RWPE1 (cell line): ENCODE measurements around the gene GLIS1.

Source experiments
- CTCF ChIA-PET: fragments of 350-600 bp; sonication (Branson Sonifier 250); formaldehyde crosslinking; extraction: SDS; loops from one replicate; lab custom pipeline; 2021; lab: Yijun Ruan, JAX
- POLR2A ChIA-PET: fragments of 400-600 bp; formaldehyde crosslinking; extraction: SDS; loops from one replicate; lab custom pipeline; 2020; ENCODE audit warnings: antibody characterized with exemption; ENCODE audit not compliant: low non-redundant PET; lab: Yijun Ruan, JAX
- DNase-seq: peaks from one replicate; pipeline ENCODE4 v3.0.0; 2012; ENCODE audit warnings: low spot score
- H3K27ac ChIP-seq: fragments of 450-650 bp; 2 replicates; pipeline ENCODE4 v1.5.1; 2017
- TF ChIP-seq, protein P1 (sequence below): fragments of 450-650 bp; conservative IDR thresholded peaks from 2 replicates; pipeline ENCODE4 v1.5.1; 2017; ENCODE audit warnings: low read depth, mild to moderate bottlenecking

The GLIS1 gene

DNA sequence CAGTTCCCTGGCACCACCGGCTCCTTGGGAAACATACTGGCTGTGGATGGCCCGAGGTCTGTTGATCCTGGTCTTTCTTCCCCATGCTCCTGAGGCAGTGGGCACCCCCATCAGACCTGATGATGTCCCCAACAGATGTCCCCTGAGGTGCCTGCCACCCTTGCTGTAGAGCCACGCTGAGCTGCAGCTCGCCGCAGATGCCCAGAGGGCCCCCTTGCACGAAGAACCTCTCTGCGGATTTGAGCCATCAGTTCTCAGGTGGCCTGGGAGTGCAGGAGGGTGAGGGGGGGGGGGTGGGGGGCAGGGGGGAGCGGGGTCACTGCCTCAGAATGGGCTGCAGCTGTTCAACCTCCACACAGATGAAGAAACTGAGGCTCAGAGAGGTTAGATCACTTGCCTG lies 60.9 kb downstream of the GLIS1 start:
- ChIA-PET POLR2A (no interaction called here), CTCF (no interaction called here)
- DNase-seq: no peak
- H3K27ac ChIP-seq: no peak overlapping the region
- TF ChIP-seq, protein P1, sequence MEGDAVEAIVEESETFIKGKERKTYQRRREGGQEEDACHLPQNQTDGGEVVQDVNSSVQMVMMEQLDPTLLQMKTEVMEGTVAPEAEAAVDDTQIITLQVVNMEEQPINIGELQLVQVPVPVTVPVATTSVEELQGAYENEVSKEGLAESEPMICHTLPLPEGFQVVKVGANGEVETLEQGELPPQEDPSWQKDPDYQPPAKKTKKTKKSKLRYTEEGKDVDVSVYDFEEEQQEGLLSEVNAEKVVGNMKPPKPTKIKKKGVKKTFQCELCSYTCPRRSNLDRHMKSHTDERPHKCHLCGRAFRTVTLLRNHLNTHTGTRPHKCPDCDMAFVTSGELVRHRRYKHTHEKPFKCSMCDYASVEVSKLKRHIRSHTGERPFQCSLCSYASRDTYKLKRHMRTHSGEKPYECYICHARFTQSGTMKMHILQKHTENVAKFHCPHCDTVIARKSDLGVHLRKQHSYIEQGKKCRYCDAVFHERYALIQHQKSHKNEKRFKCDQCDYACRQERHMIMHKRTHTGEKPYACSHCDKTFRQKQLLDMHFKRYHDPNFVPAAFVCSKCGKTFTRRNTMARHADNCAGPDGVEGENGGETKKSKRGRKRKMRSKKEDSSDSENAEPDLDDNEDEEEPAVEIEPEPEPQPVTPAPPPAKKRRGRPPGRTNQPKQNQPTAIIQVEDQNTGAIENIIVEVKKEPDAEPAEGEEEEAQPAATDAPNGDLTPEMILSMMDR: no peak

DNA sequence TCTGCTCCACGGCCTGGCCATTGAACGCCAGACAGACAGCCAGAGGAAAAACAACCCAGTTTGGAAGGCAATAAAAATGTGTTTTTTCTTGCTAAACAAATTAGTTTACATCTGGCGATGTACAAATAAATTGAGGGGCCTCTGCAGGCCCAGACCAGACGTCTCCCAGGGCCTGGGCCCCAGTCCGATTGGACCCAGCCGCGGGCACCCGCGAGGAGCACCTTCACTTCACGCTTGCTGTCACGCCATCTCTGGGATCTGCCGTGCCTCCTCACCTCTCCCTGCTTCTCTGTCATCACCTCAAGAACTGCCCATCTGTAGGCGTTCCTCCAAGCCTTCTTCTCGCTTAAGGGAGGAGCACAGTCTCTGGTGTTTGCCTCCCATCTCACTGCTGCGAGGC lies 61.5 kb downstream of the GLIS1 start:
- POLR2A ChIA-PET: no interaction called here
- CTCF ChIA-PET: no interaction called here
- no peak overlapping the region for H3K27ac ChIP-seq
- DNase-seq: no peak
- TF ChIP-seq, protein P1: no peak

DNA sequence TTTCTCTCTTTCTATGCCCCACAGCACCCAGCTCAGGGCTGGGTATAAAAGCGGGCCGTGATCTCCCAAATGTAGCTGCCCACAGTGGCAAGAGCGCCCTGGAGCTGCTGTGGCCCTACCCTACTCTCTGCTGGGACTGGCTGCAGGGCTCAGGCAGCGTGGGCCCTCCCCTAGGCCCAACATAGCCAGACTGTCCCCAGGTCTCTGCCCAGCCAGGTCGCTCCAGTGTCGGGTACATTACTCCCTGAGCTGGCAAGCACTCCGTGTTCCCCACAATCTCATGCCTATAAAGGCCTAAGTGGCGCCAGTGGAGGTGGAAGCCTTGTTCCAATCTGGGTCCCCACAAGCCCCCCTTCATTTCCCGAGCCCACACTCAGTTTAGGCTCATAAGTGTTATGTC lies 66.2 kb downstream of the GLIS1 start:
- TF ChIP-seq, protein P1: no peak
- POLR2A ChIA-PET: no interaction called here
- no peak for DNase-seq
- H3K27ac ChIP-seq: no peak overlapping the region
- CTCF ChIA-PET: interaction anchor here (0.7 kb wide), 1 partner anchor 279 kb away, joined by 5 read pairs; no protein-coding TSS in a partner anchor

DNA sequence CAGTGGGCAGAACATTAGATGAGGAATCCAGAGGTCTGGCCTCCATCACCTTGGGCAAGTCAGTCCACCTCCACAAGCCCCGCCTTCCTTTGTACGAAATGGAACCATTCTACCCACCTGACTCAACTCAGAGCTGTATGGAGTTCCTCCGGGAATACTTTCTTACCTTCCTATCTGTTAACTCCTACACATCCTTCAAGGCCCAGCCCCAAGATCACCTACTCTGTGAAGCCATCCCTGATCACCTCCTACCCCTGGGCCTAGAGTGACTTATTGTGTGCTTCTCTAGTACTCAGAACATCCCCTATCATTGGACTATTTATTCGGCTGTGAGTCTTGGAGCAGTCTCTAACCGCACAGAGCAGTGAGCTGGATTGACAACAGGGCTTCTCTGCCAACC lies 66.7 kb downstream of the GLIS1 start:
- ChIA-PET POLR2A (no interaction called here), CTCF (no interaction called here)
- no peak overlapping the region for H3K27ac ChIP-seq
- TF ChIP-seq, protein P1: no peak
- DNase-seq: no peak

DNA sequence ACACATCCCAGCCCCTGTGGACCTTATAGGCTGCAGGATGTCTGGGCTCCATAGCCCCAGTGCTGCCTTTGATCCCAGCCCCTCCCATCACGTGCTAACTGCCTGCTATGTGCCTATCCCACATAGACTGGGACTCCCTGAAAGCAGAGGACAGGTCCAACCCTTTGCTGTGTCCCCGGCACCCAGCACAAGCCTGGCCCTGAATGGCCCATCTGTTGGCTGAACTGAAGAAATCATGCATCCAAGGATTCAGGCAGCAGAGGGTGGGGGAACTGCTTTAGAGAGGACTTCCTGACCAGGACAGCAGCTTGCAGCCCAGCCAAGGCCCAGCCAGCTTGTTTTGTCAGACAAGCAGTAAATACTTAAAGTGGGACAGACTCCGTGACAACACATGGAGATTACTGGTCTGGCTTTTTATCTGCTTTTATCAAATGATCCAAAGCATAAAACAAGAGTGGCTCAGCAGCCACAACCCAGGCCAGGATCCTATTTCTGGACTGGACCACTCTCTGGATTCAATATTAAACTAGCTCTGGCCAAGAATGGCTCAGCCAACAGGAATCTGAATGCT lies 69.3 kb downstream of the GLIS1 start:
- H3K27ac ChIP-seq: no peak overlapping the region
- TF ChIP-seq, protein P1: no peak
- no peak for DNase-seq
- CTCF ChIA-PET: interaction anchor here (0.6 kb wide), 1 partner anchor 83 kb away, joined by 3 read pairs; no protein-coding TSS in a partner anchor
- POLR2A ChIA-PET: no interaction called here

DNA sequence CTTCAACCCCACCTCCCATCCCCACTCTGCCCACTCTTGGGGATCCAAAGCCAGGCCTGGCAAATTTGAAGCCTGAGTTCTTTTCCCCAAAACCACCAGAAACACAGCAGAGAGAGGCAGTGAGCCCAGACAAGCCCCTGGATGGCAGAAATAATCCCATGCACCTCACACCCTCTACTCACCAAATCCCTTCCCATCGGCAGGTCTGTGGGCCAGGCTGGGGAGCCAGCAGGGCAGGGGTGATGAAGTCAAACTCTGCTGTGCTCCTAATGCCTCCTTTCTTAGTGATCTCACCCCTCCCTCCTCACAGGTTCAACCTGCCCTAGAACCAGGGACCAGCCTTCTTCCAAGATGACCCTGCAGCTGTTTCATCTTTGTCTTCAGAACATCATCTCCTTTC lies 72.4 kb downstream of the GLIS1 start:
- CTCF ChIA-PET: interaction anchor here (0.5 kb wide), 1 partner anchor 183 kb away, joined by 5 read pairs; no protein-coding TSS in a partner anchor
- TF ChIP-seq, protein P1: no peak
- no peak overlapping the region for H3K27ac ChIP-seq
- no peak for DNase-seq
- POLR2A ChIA-PET: no interaction called here

DNA sequence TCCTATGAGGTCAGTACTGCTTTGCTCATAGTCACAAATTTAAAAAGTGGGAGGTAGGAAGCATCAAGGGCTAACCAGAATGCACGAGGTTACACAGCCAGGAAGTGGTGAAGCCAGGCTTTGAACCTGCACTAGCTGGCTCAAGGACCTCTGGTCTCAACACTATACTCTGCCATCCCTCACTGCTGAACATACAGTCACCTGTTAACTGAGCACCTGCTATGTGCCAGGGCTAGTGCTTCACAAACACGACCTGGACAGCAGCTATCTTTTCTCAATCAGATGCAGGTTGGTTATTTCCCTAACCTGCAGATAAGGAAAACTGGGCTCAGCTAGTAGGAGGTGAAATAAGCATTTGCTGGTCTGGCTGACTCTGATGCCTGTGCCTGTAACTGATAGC lies 73.0 kb downstream of the GLIS1 start:
- POLR2A ChIA-PET: no interaction called here
- no peak overlapping the region for H3K27ac ChIP-seq
- DNase-seq: no peak
- TF ChIP-seq, protein P1: no peak
- CTCF ChIA-PET: no interaction called here
